GM12878 (cell line): ENCODE data around the gene IFI27L1. TPM values are rescaled to one million over a fixed set of nuclear protein-coding genes. Genes with fewer than 3 reads are reported as not detected.

Experiments used
- ATAC-seq: fragments of 200-7000 bp; cut with Tn5 transposase; 3 replicates; pipeline ENCODE4 v1.9.1; 2020; ENCODE audit warnings: mild to moderate bottlenecking, moderate library complexity
- BruUV-seq: library from RNA; stranded (reverse); fragments of 400-500 nt; replicated peaks from 2 replicates; lab custom pipeline; 2021; lab: Mats Ljungman, UMichigan
- CTCF ChIA-PET: fragments of 300-600 bp; sonication (Branson Sonifier 250); formaldehyde crosslinking; extraction: SDS; loops from one replicate; lab custom pipeline; 2021; ENCODE audit warnings: inconsistent platforms; lab: Yijun Ruan, JAX
- POLR2A ChIA-PET: fragments of 350-600 bp; formaldehyde crosslinking; extraction: SDS; loops from one replicate; lab custom pipeline; 2021; ENCODE audit warnings: inconsistent platforms; lab: Charles Lee
- RAD21 ChIA-PET: fragments of 300-600 bp; sonication (Branson Sonifier 250); formaldehyde crosslinking; loops from one replicate; lab custom pipeline; 2023; ENCODE audit warnings: antibody characterized with exemption; ENCODE audit not compliant: unreplicated experiment; lab: Charles Lee
- SMC1A ChIA-PET: fragments of 300-600 bp; sonication (Branson Sonifier 250); formaldehyde crosslinking; loops from one replicate; lab custom pipeline; 2023; ENCODE audit not compliant: unreplicated experiment, uncharacterized antibody; lab: Charles Lee
- DNase-seq: peaks from one replicate; pipeline ENCODE4 v3.0.0-alpha.2; 2011; ENCODE audit warnings: low read depth, low spot score
- FAIRE-seq: peaks from 3 replicates; lab custom pipeline; 2011; peaks lifted over from hg19 to GRCh38; lab: Jason Lieb, UNC
- H2AFZ ChIP-seq: 2 replicates; pipeline ENCODE4 v1.6.0; 2011; ENCODE audit warnings: low read depth, low read length, control low read depth; ENCODE audit not compliant: control insufficient read depth
- H3K27ac ChIP-seq: 2 replicates; pipeline ENCODE4 v1.5.1; 2011; ENCODE audit warnings: control low read depth; ENCODE audit not compliant: control insufficient read depth, insufficient read depth
- H3K27me3 ChIP-seq, 2 experiments: replicated peaks in 1 of 2; 2 replicates each; pipeline versions ENCODE4 v1.6.0 to v1.6.1; 2011; ENCODE audit warnings: low read length in 1 of 2; ENCODE audit not compliant: control insufficient read depth in 2 of 2, insufficient read depth in 2 of 2
- H3K36me3 ChIP-seq, 2 experiments: 2 replicates each; pipeline ENCODE4 v1.5.1; 2011; ENCODE audit warnings: low read length in 1 of 2; ENCODE audit not compliant: control insufficient read depth in 2 of 2, insufficient read depth in 2 of 2
- H3K4me1 ChIP-seq: 2 replicates; pipeline ENCODE4 v1.6.1; 2011; ENCODE audit warnings: mild to moderate bottlenecking, low read length, moderate library complexity, mixed read lengths; ENCODE audit not compliant: control insufficient read depth, insufficient read depth
- H3K4me2 ChIP-seq: 2 replicates; pipeline ENCODE4 v1.6.0; 2011; ENCODE audit warnings: control low read depth; ENCODE audit not compliant: control insufficient read depth, insufficient read depth
- H3K4me3 ChIP-seq: fragments of 200-600 bp; sonication (generic); 2 replicates; pipeline ENCODE4 v1.5.1; 2016
- H3K79me2 ChIP-seq: 2 replicates; pipeline ENCODE4 v1.6.0; 2011; ENCODE audit warnings: low read length; ENCODE audit not compliant: control insufficient read depth, insufficient read depth
- H3K9ac ChIP-seq: 2 replicates; pipeline ENCODE4 v1.8.0; 2011; ENCODE audit warnings: low read length, control low read depth, mixed read lengths; ENCODE audit not compliant: control insufficient read depth, insufficient read depth
- H3K9me3 ChIP-seq: replicated peaks from 3 replicates; pipeline ENCODE4 v1.5.1; 2011; ENCODE audit warnings: mild to moderate bottlenecking, low read length; ENCODE audit not compliant: control insufficient read depth, insufficient read depth
- H4K20me1 ChIP-seq: 2 replicates; pipeline ENCODE4 v1.6.0; 2011; ENCODE audit not compliant: control insufficient read depth, insufficient read depth
- BMI1 ChIP-seq: fragments of 450-650 bp; IDR thresholded peaks from 2 replicates; pipeline ENCODE4 v1.6.1; 2016; ENCODE audit warnings: mild to moderate bottlenecking, moderate library complexity, borderline replicate concordance
- FOXM1 ChIP-seq: IDR thresholded peaks from 2 replicates; pipeline ENCODE4 v1.6.1; 2012; ENCODE audit warnings: low read depth, mild to moderate bottlenecking, inconsistent platforms, low read length, moderate library complexity
- RFX5 ChIP-seq: IDR thresholded peaks from 2 replicates; pipeline ENCODE4 v1.6.1; 2011; ENCODE audit warnings: low read depth, low read length, improper control_type of control experiment
- SPI1 ChIP-seq: IDR thresholded peaks from 2 replicates; pipeline ENCODE4 v1.6.1; 2011; ENCODE audit warnings: low read depth, mild to moderate bottlenecking, low read length, moderate library complexity, borderline replicate concordance; ENCODE audit not compliant: insufficient read depth
- TBL1XR1 ChIP-seq: IDR thresholded peaks from 2 replicates; pipeline ENCODE4 v1.6.1; 2012; ENCODE audit warnings: low read depth, low read length, improper control_type of control experiment
- ZNF274 ChIP-seq: IDR thresholded peaks from one replicate; pipeline ENCODE4 v1.8.0; 2011; ENCODE audit not compliant: insufficient read length, insufficient read depth
- ZNF622 ChIP-seq: fragments of 450-650 bp; IDR thresholded peaks from 2 replicates; pipeline ENCODE4 v1.6.1; 2017; ENCODE audit warnings: mild to moderate bottlenecking, inconsistent platforms
- WGBS: methylation state at CpG from one replicate; pipeline ENCODE4 v1.1.6; 2016; ENCODE audit warnings: low lambda C conversion rate; ENCODE audit not compliant: insufficient replicate concordance, insufficient coverage; ENCODE audit errors: missing lambda C conversion rate; 5-methylcytosine and 5-hydroxymethylcytosine counted together
- in situ Hi-C: fragments of 300-500 bp; cut with MboI; formaldehyde crosslinking; loops from 9 replicates; pipeline ENCODE4 v1.14.3; 2018; ENCODE audit warnings: mixed read lengths
- intact Hi-C: fragments of 100-400 bp; cut with micrococcal nuclease; formaldehyde crosslinking; loops from one replicate; pipeline ENCODE4 v1.14.2; 2022; ENCODE audit not compliant: unreplicated experiment
- polyA plus RNA-seq, 11 experiments: library from polyadenylated mRNA; depleted of rRNA in 4 of 11; unstranded in 6 of 11; stranded (reverse) in 5 of 11; fragments of >200 nt; fragmentation: Nextera tagmentation in 4 of 11; fragmentation: Illumina TruSeq in 1 of 11; extraction: Ambion mirVana in 4 of 11; extraction: Trizol in 1 of 11; gene quantifications; 1 replicate in 1 of 11; 2 replicates in 10 of 11; pipeline versions ENCODE4 v1.2.1 to v1.2.3, GENCODE V29; 2011 to 2016; ENCODE audit warnings: inconsistent platforms in 2 of 11, missing spikeins in 2 of 11, low read depth in 1 of 11
- total RNA-seq, 4 experiments: library from RNA; depleted of rRNA in 3 of 4; stranded (reverse); fragments of >200 nt in 3 of 4; fragmentation: Illumina TruSeq in 1 of 4; extraction: Trizol in 1 of 4; gene quantifications; 2 replicates each; pipeline versions ENCODE4 v1.2.1 to v1.2.3, GENCODE V29; 2013 to 2021
- TF ChIP-seq, protein P1 (sequence below): fragments of 150-350 bp; IDR thresholded peaks from 2 replicates; pipeline ENCODE4 v1.6.1; 2014; ENCODE audit warnings: mild to moderate bottlenecking, low read depth, low read length

Gene IFI27L1
- total and polyA plus RNA-seq, 10 of the 15 experiments (the other 5 are each of a cell fraction or from before 2014, with no cell fraction given) = 17.4 to 38.8 (median 27.6) TPM

DNA sequence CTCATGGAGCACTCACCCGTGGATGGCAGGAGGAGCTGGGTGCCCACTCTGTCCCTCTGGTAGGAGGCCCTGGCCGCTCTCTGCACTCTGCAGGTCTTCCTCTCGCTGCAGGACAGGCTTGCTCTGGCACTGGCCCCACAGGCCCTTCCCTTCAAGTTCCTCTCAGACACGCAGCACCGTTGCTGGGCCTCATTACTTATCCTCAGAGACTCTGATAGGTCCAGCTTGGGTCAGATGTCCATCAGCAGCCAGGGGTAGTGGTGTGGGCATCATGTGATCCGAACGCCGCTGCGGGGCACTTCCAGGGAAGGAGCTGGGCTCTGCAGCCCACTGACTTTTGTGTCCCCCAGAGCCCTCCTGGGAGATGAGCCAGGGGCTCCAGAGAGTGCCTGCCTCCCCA, 43.2 kb upstream of the IFI27L1 start:
- Histone ChIP-seq H3K9ac (no peak overlapping the region), H2AFZ (no peak overlapping the region), H3K4me3 (no peak overlapping the region), H4K20me1 (no peaks in the 10 kb centered on the region), H3K79me2 (no peaks in the 10 kb centered on the region), H3K36me3 (no peaks in the 10 kb centered on the region), H3K4me1 (no peaks in the 10 kb centered on the region), H3K4me2 (no peak overlapping the region), H3K9me3 (no peaks in the 10 kb centered on the region), H3K27me3 (0 out of 4 replicates have a peak, but pooled peaks cover 0 to 5% of the 10 kb centered on the region in 2 experiments), H3K27ac (no peak overlapping the region)
- ChIA-PET SMC1A (interaction anchor here (1.0 to 4.8 kb wide), 4 partner anchors 10 to 99 kb away, joined by 3 to 26 read pairs (median 8); partner anchors contain the start of gene IFI27L2), POLR2A (no interaction called here), RAD21 (interaction anchor here (0.8 to 5.1 kb wide), 2 partner anchors 91 to 99 kb away, joined by 3 to 82 read pairs; partner anchors contain the start of gene IFI27L2), CTCF (interaction anchor here (0.9 to 8.5 kb wide), 8 partner anchors 11 to 383 kb away, joined by 3 to 221 read pairs (median 22); no protein-coding TSS in a partner anchor)
- no peak for FAIRE-seq
- no TSS peak for BruUV-seq
- no peak for DNase-seq
- 24% methylated on average over 9 of the region's 9 CpGs for WGBS
- intact Hi-C loops = no loop called here
- no peak for ATAC-seq
- in situ Hi-C loops = loop anchor here (5.0 kb wide), 2 partner anchors 99 to 144 kb away; no protein-coding TSS in a partner anchor
- TF ChIP-seq FOXM1 = no peak
- no peak for TF ChIP-seq SPI1
- TF ChIP-seq, protein P1, sequence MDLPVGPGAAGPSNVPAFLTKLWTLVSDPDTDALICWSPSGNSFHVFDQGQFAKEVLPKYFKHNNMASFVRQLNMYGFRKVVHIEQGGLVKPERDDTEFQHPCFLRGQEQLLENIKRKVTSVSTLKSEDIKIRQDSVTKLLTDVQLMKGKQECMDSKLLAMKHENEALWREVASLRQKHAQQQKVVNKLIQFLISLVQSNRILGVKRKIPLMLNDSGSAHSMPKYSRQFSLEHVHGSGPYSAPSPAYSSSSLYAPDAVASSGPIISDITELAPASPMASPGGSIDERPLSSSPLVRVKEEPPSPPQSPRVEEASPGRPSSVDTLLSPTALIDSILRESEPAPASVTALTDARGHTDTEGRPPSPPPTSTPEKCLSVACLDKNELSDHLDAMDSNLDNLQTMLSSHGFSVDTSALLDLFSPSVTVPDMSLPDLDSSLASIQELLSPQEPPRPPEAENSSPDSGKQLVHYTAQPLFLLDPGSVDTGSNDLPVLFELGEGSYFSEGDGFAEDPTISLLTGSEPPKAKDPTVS = no peak
- TF ChIP-seq ZNF274 = no peak
- TF ChIP-seq BMI1 = no peak
- no peak for TF ChIP-seq ZNF622
- no peak for TF ChIP-seq TBL1XR1
- TF ChIP-seq RFX5 = no peak
